Fibroblast of villous mesenchyme (primary cell): ENCODE data around the gene MYO10. TPM values are rescaled to one million over a fixed set of nuclear protein-coding genes. Genes with fewer than 3 reads are reported as not detected.

Experiments
- DNase-seq: peaks from one replicate; pipeline ENCODE4 v3.0.0-alpha.2; 2010; ENCODE audit warnings: low read depth
- H3K4me3 ChIP-seq: 2 replicates; pipeline ENCODE4 v1.5.1; 2011; ENCODE audit warnings: low read depth, mild to moderate bottlenecking, low read length
- CTCF ChIP-seq: IDR thresholded peaks from 2 replicates; pipeline ENCODE4 v1.5.1; 2012; ENCODE audit warnings: low read depth, mild to moderate bottlenecking, low read length; ENCODE audit not compliant: insufficient read depth
- total RNA-seq: library from RNA; depleted of rRNA; stranded (reverse); fragments of >200 nt; gene quantifications from 2 replicates; pipeline ENCODE4 v1.2.3, GENCODE V29; 2012

MYO10 gene
- total RNA-seq, 1 donor = 36.7 TPM

- H3K4me3 ChIP-seq = no peak overlapping the region
- peak; percentile 45 for DNase-seq
- no peak for TF ChIP-seq CTCF
Measured at GRCh38 chr5:16891033-16891432, 45.1 kb downstream of the MYO10 start.

GRCh38 chr5:16889972-16890519 is 46.0 kb downstream of the MYO10 start:
- peak; percentile 91 for DNase-seq
- no peak overlapping the region for H3K4me3 ChIP-seq

GRCh38 chr5:16889203-16889971 is 46.7 kb downstream of the MYO10 start:
- TF ChIP-seq CTCF = no peak
- H3K4me3 ChIP-seq = no peak overlapping the region
- DNase-seq = peak; percentile 97

More at GRCh38 chr5:16889972-16890519, 46.0 kb downstream of the MYO10 start:
- TF ChIP-seq CTCF = no peak

- DNase-seq = peak; percentile 75
- no peak overlapping the region for H3K4me3 ChIP-seq
- no peak for TF ChIP-seq CTCF
Measured at GRCh38 chr5:16888694-16889124, 47.4 kb downstream of the MYO10 start.

GRCh38 chr5:16886793-16887345 is 49.2 kb downstream of the MYO10 start:
- H3K4me3 ChIP-seq = no peak overlapping the region
- DNase-seq = peak; percentile 31
- no peak for TF ChIP-seq CTCF

- peak; percentile 97 for DNase-seq
- no peak overlapping the region for H3K4me3 ChIP-seq
Measured at GRCh38 chr5:16886366-16886736, 49.7 kb downstream of the MYO10 start.

More at GRCh38 chr5:16886366-16886736, 49.7 kb downstream of the MYO10 start:
- no peak for TF ChIP-seq CTCF
